Measurements from ENCODE around the gene PPP1R13B.

Gene PPP1R13B

DNA sequence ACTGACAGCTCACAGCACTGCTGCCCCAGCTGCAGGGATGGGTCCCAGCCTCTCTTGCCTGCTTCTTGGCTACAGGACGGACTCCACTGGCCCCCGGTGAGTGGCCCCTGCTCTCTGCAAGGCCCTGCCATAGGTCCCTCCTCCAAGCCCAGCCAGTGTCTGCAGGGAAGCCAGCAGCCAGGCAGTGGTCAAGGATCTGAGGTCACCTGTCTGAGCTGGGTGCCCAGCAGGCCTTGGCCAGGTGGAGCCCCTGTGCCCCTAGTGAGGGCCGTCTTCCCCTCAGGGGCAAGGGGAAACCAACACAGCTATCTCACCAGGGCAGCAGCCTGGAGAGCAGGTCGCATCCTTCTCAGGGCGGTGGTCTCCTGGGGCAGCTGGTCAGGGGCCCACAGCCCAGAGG, 145.3 kb downstream of the PPP1R13B start:
- no peak for DNase-seq (ENCODE audit: low read depth)
- H3K4me3 ChIP-seq (ENCODE audit: low read length): no peak overlapping the region
- TF ChIP-seq, protein P1, sequence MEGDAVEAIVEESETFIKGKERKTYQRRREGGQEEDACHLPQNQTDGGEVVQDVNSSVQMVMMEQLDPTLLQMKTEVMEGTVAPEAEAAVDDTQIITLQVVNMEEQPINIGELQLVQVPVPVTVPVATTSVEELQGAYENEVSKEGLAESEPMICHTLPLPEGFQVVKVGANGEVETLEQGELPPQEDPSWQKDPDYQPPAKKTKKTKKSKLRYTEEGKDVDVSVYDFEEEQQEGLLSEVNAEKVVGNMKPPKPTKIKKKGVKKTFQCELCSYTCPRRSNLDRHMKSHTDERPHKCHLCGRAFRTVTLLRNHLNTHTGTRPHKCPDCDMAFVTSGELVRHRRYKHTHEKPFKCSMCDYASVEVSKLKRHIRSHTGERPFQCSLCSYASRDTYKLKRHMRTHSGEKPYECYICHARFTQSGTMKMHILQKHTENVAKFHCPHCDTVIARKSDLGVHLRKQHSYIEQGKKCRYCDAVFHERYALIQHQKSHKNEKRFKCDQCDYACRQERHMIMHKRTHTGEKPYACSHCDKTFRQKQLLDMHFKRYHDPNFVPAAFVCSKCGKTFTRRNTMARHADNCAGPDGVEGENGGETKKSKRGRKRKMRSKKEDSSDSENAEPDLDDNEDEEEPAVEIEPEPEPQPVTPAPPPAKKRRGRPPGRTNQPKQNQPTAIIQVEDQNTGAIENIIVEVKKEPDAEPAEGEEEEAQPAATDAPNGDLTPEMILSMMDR (IDR thresholded peaks at IDR 0.05; ENCODE audit: insufficient read depth, low read depth, low read length, missing control alignments): no peak

DNA sequence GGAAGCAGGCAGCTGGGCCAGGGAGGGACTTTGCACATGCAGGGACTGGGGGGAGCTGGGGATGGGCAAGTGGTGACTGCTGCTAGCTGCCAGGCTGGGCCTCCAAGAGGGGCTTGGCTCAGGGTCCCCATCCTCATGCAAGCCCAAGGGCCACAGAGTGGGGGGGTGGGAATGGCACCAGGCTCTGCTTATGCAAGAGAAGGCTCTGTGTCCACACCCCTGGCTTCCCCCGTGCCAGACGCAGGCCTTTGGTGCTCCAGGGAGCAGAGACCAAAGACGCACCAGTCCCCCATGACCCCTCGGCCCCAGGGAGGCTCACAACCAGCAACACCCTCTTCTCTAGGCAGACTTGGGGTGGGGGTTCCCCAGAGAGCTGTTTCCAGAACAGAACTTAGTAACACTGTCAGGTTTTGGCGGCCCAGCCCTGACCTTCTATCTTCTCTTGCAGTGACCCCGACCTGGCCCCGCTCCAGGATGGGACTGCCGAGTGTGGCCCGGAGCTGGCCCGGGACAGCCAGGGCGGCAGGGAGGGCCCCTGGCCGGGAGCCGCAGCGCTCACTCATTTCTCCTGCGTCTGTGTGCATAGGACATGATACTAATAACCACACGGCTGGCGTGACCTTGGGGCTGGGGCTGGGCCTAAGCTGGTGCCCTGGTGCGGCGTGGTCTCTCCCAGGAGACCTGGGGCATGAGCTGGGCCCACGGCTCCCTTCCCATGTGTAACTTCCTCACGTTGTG, 146.5 kb downstream of the PPP1R13B start:
- TF ChIP-seq, protein P1 (IDR thresholded peaks at IDR 0.05; ENCODE audit: insufficient read depth, low read depth, low read length, missing control alignments): no peak
- no peak for DNase-seq (ENCODE audit: low read depth)
- no peak overlapping the region for H3K4me3 ChIP-seq (ENCODE audit: low read length)

DNA sequence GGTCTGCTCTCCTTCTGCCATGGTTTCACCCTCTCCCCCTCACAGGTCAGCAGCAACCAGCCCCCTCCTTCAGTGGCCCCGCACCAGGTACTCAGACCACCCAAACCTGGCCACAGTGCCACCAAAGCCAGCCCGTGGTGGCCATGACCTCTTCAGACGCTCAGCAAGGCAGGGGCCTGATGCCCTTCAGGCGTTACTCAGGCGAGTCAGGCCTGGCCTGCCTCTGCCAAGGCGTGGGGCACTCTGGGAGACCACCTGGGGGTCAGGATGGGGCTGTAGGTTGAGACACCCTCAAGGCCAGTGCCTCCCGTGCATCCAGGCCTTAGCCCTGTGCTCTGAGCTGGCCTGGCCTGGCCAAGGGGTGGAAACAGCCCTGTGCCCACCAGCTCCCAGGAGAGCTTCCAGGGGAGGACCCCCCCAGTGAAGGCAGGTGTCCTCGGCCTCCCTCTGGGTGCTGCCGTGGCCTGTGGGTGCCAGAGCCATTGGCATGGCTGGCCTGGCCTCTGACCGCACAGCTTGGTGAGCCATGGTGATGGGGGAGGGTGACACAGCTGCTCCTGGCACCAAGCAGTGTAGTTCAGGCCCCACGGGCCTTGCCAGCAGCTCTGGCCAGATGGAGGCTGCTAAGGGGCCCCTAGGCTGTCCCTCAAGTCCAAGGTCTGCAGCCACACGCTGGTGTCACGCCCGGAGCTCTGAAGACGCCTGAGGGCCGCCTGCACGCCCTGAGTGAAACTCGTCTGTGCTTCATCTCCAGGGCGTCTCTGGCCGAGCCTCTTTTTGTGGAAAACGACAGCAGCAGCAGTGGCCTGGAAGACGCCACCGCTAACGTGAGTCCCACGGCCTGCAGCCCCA, 147.2 kb downstream of the PPP1R13B start:
- H3K4me3 ChIP-seq (ENCODE audit: low read length): no peak overlapping the region
- DNase-seq (ENCODE audit: low read depth): no peak
- TF ChIP-seq, protein P1 (IDR thresholded peaks at IDR 0.05; ENCODE audit: insufficient read depth, low read depth, low read length, missing control alignments): no peak

DNA sequence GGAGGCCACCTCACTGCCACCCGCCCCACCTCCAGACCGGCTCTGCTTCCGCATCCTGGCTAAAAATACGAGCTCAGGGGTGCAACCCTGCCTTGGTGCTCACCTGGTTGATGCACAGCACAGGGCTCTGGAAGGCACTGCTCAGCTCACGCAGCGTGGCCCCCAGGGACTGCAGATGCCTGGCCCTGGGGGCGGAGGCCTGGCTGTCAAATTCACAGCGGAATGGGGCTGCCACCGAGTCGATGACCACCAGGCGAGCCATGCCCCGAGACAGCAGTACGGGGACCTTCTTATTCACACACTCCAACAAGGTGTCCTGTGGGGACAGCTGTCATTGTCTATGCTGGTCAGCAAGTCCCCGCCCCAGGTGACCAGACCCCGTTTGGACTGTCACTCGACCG, 148.1 kb downstream of the PPP1R13B start:
- TF ChIP-seq, protein P1 (IDR thresholded peaks at IDR 0.05; ENCODE audit: insufficient read depth, low read depth, low read length, missing control alignments): no peak
- DNase-seq (ENCODE audit: low read depth): no peak
- no peak overlapping the region for H3K4me3 ChIP-seq (ENCODE audit: low read length)

DNA sequence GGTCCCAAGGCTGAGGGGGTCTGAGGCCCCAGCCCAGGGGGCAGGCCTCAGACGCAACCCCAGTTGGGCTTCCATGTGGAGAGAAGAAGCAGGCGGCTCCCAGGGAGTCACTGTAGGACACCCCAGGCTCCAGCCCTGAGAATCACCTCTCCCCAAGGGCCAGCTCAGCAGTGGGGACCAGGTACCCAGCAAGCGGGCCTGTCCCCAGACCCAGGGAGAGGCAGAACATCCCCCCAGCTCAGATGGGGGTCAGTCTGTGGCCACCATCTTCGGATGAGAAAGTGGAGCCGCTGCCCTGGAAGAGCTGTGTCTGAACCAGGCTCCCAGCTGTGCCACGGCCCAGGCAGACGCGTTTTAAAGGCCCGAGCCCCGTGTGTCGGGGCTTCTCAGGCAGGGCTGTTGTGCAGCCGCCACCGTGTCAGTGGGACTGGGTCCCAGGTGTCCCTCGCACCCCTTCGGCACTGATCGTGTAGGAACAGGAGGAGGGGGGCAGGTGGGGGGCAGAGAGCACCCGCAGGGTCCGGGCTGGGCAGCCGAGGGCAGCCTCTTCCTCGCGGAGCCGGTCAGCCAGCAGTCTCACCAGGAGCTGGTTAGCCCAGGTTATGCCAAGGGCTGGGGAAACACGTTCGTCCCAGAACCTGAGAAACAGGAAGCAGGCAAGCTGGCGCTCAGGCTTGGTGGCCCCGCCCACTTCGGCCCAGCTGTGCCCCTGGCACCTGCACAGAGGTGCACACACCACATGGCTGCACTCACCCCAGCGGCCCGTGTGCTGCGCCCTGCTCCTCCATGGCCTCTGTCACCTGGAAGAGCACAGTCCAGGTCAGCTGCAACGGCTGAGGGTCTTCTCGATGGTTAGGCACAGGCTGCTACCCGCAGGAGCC, 148.8 kb downstream of the PPP1R13B start:
- H3K4me3 ChIP-seq (ENCODE audit: low read length): no peak overlapping the region
- DNase-seq (ENCODE audit: low read depth): peak; percentile 72
- TF ChIP-seq, protein P1 (IDR thresholded peaks at IDR 0.05; ENCODE audit: insufficient read depth, low read depth, low read length, missing control alignments): no peak

DNA sequence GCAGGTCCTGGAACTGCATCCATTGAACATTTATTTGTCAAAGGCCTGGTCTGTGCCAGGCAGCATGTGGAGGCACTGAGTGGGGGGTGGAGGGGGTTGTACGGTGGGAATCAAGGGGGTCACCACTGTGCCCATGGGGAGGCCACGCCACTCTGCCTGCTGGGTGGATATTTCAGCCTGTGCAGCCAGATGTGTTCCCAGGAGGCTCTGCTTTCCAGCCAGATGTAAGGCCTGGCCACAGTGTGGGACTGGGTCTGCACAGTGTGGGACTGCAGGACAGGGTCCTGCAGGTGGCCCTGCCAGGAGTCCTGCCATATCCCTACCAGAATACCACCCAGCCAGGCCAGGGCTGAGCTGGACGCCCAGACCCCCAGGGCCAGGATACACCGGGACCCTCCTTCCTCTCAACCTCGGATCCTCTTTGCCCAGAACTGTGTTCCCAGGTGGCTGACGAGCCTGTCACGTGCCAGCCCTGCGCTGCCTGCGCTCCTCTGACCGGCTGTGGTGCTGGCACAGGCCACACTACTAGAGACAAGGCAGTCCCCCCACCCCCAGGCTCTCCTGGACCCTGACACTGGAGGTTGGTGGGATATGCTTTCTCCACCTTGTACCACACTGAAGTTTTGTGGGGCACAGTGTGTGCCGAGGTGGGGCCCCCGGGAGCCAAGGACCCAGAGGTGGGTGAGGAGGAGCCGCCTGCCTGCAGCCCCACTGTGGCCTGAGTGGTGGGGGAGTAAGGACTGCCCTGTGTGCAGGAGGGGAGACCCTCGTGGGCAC, 149.6 kb downstream of the PPP1R13B start:
- DNase-seq (ENCODE audit: low read depth): no peak
- H3K4me3 ChIP-seq (ENCODE audit: low read length): no peak overlapping the region
- TF ChIP-seq, protein P1 (IDR thresholded peaks at IDR 0.05; ENCODE audit: insufficient read depth, low read depth, low read length, missing control alignments): no peak

Data from epithelial cell of esophagus (primary cell).